Ovary (tissue), 9 donors: ENCODE data around the gene POLR2E. TPM values are rescaled to one million over a fixed set of nuclear protein-coding genes. Genes with fewer than 3 reads are reported as not detected.

Source experiments
- DNase-seq, 5 donors: peaks; one replicate each; pipeline ENCODE4 v3.0.0-alpha.2; 2019 to 2020
- H3K27ac ChIP-seq, 2 donors: fragments of 200-600 bp; one replicate each; pipeline versions ENCODE4 v1.5.1 to v1.8.0; 2019 to 2022
- H3K27me3 ChIP-seq: fragments of 200-600 bp; one replicate; pipeline ENCODE4 v1.8.0; 2022
- H3K36me3 ChIP-seq: fragments of 200-600 bp; sonication (generic); one replicate; pipeline ENCODE4 v1.5.1; 2019
- H3K4me1 ChIP-seq: one replicate; pipeline ENCODE4 v1.8.1; 2013; ENCODE audit warnings: mild to moderate bottlenecking, moderate library complexity; ENCODE audit not compliant: insufficient read depth
- H3K4me3 ChIP-seq: fragments of 200-600 bp; sonication (generic); one replicate; pipeline ENCODE4 v1.5.1; 2017
- H3K9me3 ChIP-seq, 2 donors: fragments of 200-600 bp in 1 of 2; sonication (generic) in 1 of 2; one replicate each; pipeline versions ENCODE4 v1.5.1 to v1.8.1; 2013 to 2019; ENCODE audit warnings: mild to moderate bottlenecking in 1 of 2, moderate library complexity in 1 of 2
- CTCF ChIP-seq, 3 donors: fragments of 450-650 bp in 2 of 3; fragments of 200-600 bp in 1 of 3; IDR thresholded peaks; one replicate each; pipeline versions ENCODE4 v1.5.1 to v1.8.0; 2016 to 2022; ENCODE audit warnings: antibody characterized with exemption in 3 of 3, mild to moderate bottlenecking in 1 of 3
- EP300 ChIP-seq: sonication (generic); formaldehyde crosslinking; IDR thresholded peaks from one replicate; pipeline ENCODE4 v1.6.1; 2017; ENCODE audit warnings: antibody characterized with exemption
- POLR2A ChIP-seq: fragments of 450-650 bp; IDR thresholded peaks from one replicate; pipeline ENCODE4 v1.6.1; 2017; ENCODE audit warnings: antibody characterized with exemption, mild to moderate bottlenecking, moderate library complexity
- WGBS, 3 donors: extraction: QIAGEN DNeasy Blood & Tissue Kit in 1 of 3; methylation state at CpG; one replicate each; pipeline versions ENCODE4 v1.1.5 to v1.1.7; 2013 to 2017; 5-methylcytosine and 5-hydroxymethylcytosine counted together
- intact Hi-C, 4 donors: fragments of 100-400 bp; cut with DNase I; formaldehyde crosslinking; loops; one replicate each; pipeline versions ENCODE4 v1.11.0 to v1.15.1; 2022 to 2023
- polyA plus RNA-seq, 2 donors: library from polyadenylated mRNA; stranded (reverse); fragments of 200-250 nt in 1 of 2; fragments of 350-450 nt in 1 of 2; fragmentation: Illumina TruSeq in 1 of 2; extraction: RNeasy Lipid Tissue Mini Kit (QIAGEN cat#74804) in 1 of 2; gene quantifications; one replicate each; pipeline ENCODE4 v1.2.3, GENCODE V29; 2013 to 2014
- total RNA-seq, 7 donors: library from RNA; depleted of rRNA in 2 of 7; stranded (reverse); fragments of >200 nt in 2 of 7; fragmentation: NEBNext Ultra II Directional in 3 of 7; extraction: Animal tissue kit (Norgen Biotek cat#: 25700) in 3 of 7; gene quantifications; one replicate each; pipeline versions ENCODE4 v1.1.0 to v1.2.4, GENCODE V29; 2016 to 2023
- donor health status: DM: no; HTN: no; CAD: no; lungs with moderate emphysema.
- donor health status: DM: no; HTN: no; CAD: no.
- donor health status: Bipolar disorder and iron deficiency.
- donor health status: DM: yes; HTN: yes; CAD: no.
- donor health status: DM: no; HTN: no; CAD: no.
- donor health status: DM: yes; HTN: yes; CAD: no.

Gene POLR2E
- total and polyA plus RNA-seq, 9 donors, result 11.1 to 157 (median 119) TPM

- no peaks in the 10 kb centered on the region for H3K9me3 ChIP-seq
- no peaks in the 10 kb centered on the region for H3K4me1 ChIP-seq
- TF ChIP-seq POLR2A (no peak), CTCF (IDR thresholded peaks at IDR 0.05) (no peak), EP300 (no peak)
- H3K4me3 ChIP-seq, result no peak overlapping the region
- H3K27me3 ChIP-seq, result peaks cover 20% of the 10 kb centered on the region
- DNase-seq, result peak in 2 of 5 donors; percentile 36 to 49
- H3K27ac ChIP-seq, result no peak overlapping the region
- H3K36me3 ChIP-seq, result no peaks in the 10 kb centered on the region
- intact Hi-C loops, result no loop called here
- WGBS, 3 donors, result 1 to 10% (median 1%) methylated on average over 41 to 99 of the region's 99 CpGs
Measured at GRCh38 chr19:1070931-1071791, 24.0 kb downstream of the POLR2E start.

GRCh38 chr19:1070576-1070930 lies 24.6 kb downstream of the POLR2E start:
- intact Hi-C loops, result no loop called here
- no peak overlapping the region for H3K27ac ChIP-seq
- no peaks in the 10 kb centered on the region for H3K36me3 ChIP-seq
- H3K4me1 ChIP-seq, result no peaks in the 10 kb centered on the region
- WGBS, 3 donors, result 5 to 10% (median 6%) methylated on average over 20 to 21 of the region's 21 CpGs
- TF ChIP-seq EP300, result no peak
- H3K9me3 ChIP-seq, result no peaks in the 10 kb centered on the region
- peaks cover 20% of the 10 kb centered on the region for H3K27me3 ChIP-seq
- H3K4me3 ChIP-seq, result no peak overlapping the region
- DNase-seq, result no peak

GRCh38 chr19:1069009-1069779 lies 26.0 kb downstream of the POLR2E start:
- H3K36me3 ChIP-seq, result no peaks in the 10 kb centered on the region
- TF ChIP-seq EP300 (no peak), CTCF (IDR thresholded peaks at IDR 0.05) (no peak), POLR2A (no peak)
- H3K27ac ChIP-seq, result no peak overlapping the region
- peak in 1 of 5 donors; percentile 37 for DNase-seq
- H3K4me1 ChIP-seq, result no peaks in the 10 kb centered on the region
- intact Hi-C loops, result no loop called here
- no peak overlapping the region for H3K4me3 ChIP-seq
- peaks cover 20% of the 10 kb centered on the region for H3K27me3 ChIP-seq
- WGBS, 3 donors, result 42 to 63% (median 57%) methylated on average over 25 of the region's 25 CpGs
- H3K9me3 ChIP-seq, result no peaks in the 10 kb centered on the region

- Histone ChIP-seq H3K9me3 (no peaks in the 10 kb centered on the region), H3K27me3 (peaks cover 20% of the 10 kb centered on the region), H3K4me3 (no peak overlapping the region), H3K27ac (no peak overlapping the region), H3K36me3 (no peaks in the 10 kb centered on the region), H3K4me1 (no peaks in the 10 kb centered on the region)
- intact Hi-C loops, result no loop called here
- peak in 1 of 5 donors; percentile 44 for DNase-seq
- WGBS, 3 donors, result 59 to 67% (median 65%) methylated on average over 31 to 45 of the region's 45 CpGs
- TF ChIP-seq CTCF (IDR thresholded peaks at IDR 0.05), result no peak
- TF ChIP-seq EP300, result no peak
- TF ChIP-seq POLR2A, result no peak
Measured at GRCh38 chr19:1068009-1069001, 26.9 kb downstream of the POLR2E start.
